ENCODE measurements around the gene TNRC18.

GRCh38 chr7:5294169-5294987 is 129.3 kb downstream of the TNRC18 start:
- TF ChIP-seq GABPA (IDR thresholded peaks at IDR 0.05 in 1 of 2, conservative IDR thresholded peaks at IDR 0.05 in 1 of 2) (no peak), CTCF (IDR thresholded peaks at IDR 0.05; ENCODE audit: low read depth, low read length, missing input control) (no peak), YY1 (IDR thresholded peaks at IDR 0.05) (no peak), TAF1 (conservative IDR thresholded peaks at IDR 0.05) (no peak), RXRA (IDR thresholded peaks at IDR 0.05) (no peak), JUND (IDR thresholded peaks at IDR 0.05) (no peak), HNF4G (IDR thresholded peaks at IDR 0.05) (no peak), REST (IDR thresholded peaks at IDR 0.05) (no peak), SP1 (IDR thresholded peaks at IDR 0.05) (no peak)

Data from liver (tissue), 3 donors.